GM21447 (cell line): Measurements from ENCODE around the gene LOXL4.

Source experiments
- ATAC-seq: cut with Tn5 transposase; IDR thresholded peaks from one replicate; pipeline ENCODE4 v1.9.1; 2021; ENCODE audit not compliant: unreplicated experiment

The LOXL4 gene

DNA sequence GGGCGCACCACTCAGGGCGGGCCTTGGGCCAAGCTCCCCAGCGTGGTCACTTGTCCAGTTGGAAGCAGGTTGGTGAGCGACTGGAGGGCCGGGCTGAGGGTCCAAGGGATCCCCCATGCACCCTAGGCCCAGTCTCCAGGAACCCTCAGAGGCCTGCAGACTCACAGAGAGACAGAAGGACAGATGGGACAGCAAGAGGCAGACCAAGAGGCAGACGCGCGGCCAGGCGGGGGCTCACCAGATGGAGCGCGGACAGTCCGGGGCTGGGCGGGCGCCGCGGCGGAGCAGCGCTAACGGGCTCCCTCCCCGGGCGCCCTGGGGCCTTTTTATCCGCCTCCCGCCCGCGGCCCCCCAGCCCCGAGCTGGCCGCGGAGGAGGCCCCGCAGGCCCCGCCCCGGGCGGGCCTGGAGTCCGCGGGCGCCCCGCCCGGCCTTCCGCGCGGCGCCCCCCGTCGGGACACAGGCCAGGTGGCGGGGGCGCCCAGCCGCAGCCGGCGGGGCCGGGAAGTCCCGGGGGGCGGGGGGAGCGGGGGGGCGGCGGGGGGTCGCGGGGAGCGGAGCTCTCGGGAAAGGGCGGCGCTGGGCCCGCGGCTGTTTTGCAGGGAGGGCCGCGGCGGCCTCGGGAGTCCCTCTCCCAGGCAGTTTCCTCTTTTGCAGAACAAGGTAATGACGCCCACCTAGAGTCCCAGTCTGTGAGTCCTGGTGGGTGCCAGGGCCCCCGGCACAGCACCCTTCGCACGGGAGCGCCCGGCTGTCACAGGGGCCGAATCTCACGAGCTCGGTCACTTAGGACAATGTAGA lies at the start of gene LOXL4:
Gene LOXL4, minus strand, starts transcription at position 301 of the 800 bp plus-strand sequence. CDS start 5,175 bp downstream, outside the sequence.
- ATAC-seq: no peak

DNA sequence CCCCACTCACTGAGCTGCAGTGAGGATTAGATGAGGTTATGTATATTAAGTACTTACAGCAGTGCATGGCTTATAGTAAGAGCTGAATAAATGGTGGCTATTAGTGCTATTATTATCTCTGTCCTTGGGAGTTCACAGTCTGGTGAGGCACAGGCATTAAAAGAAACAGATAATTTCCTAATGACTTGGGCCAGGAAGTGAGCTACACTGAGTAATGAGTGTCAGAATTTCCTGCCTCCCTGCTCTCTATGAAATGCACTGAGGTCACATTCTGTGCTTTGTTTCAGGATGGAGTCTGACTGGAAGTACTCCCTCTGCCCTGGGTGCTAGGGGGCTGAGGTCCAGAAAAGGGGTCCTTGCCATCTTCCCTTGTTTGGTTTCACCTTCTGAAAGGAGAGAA lies 48.7 kb upstream of the LOXL4 start:
- ATAC-seq: no peak

DNA sequence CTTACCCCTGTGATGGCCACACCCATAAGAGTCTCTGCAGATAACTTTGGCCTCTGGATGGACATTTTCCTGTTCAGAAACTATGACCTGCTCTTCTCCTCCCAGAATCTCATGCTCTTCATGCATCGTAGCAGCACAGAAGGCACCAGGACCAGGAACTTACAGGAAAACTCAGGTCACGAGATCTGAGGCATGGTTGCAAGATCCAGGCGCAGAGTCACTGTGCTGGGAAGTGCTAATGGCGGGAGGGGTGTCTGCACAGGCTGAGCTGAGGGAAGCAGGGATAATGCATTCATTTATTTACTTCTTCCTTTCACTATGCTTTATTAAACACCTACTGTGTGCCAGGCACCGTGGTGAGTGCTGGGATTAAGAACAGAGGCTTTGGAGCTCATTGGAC lies 48.2 kb upstream of the LOXL4 start:
- ATAC-seq: no peak

DNA sequence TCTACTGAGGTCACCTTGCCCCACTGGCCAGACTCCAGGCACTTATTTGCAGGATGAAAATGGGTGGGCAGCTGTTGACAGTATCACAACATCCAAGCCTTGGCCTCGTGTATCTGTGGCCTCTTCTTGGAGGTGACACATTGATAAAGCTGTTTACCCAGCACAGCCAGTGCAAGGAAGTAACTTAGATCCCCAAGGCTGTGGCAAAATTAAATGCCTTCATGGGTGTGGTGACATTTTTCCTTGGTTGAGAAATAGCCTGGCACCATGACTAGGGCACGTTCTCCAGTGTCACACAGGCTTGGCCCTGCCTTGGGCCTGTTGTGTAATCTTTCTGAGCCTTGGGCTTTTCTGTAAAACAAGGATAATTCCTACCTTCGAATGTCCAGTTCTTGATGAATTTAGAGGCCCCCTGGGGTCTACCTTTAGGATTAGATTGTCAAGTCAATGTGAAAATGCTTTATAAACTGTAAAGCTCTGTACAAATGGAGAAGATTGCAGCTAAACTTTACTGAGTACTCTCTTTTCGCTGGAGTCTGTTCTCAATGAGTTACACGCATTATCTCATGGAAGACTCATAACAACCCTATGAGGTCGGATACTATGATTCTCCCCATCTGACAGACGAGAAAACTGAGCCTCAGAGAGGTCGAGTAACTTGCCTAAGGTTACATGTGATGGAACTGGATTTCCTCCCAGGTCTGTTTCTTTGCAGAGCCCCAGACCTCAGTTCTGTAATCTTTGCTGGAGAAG lies 46.7 kb upstream of the LOXL4 start:
- ATAC-seq: no peak

DNA sequence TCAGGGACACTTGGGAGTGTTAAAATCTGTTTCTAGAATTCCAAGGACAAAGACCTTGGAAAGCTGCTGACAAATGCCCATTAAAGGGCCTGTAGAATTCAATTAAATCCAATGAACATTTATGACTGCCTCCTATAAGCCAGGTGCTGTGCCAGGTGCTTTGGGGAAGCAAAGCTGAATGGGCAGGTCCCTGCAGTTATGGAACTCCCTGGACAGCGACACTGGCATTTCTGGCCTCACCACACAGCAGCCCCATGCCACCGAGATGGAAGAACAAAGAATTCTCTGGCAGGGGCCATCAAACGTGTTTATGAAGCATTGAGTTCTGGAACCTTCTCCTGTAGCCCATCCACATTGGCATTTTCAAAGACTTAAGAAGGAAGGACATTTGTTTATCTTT lies 45.6 kb upstream of the LOXL4 start:
- ATAC-seq: no peak

DNA sequence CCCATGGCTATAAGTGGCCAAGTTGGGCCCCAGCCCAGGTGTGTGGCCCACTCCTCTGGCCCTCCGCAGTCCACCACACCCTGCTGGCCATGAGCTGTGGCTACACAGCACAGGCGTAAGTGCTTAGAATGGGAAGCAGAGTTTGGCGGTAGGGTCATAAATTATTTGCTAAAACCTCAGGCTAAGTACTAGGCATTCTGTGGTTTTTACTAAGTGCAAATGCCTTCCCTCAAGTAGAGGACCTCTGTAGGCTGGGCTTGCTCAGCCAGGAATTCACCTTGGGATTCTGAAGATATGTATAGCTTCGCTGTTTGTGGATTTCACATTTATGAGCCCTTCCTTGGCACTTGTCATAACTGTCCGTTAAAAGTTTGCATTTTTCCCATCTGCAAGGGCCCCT lies 44.8 kb upstream of the LOXL4 start:
- no peak for ATAC-seq

DNA sequence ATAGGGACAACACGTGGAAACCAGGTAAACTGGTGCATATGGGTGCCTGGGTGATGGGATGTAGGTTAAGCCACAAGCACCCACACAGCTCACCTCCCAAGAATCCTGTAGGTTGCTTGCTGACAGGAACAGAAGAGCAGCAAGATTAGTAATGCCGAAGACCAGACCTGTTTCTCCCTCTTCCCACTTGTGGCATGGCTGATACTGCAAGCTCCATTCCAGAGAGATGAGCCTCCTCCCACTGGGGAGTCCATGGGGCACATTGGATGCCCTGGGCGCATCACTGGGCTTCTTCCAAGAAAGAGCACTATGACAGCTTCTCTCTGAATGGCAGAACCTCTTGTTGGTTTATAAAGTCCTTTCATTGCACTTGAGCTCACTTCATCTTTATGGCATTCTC lies 44.4 kb upstream of the LOXL4 start:
- no peak for ATAC-seq

DNA sequence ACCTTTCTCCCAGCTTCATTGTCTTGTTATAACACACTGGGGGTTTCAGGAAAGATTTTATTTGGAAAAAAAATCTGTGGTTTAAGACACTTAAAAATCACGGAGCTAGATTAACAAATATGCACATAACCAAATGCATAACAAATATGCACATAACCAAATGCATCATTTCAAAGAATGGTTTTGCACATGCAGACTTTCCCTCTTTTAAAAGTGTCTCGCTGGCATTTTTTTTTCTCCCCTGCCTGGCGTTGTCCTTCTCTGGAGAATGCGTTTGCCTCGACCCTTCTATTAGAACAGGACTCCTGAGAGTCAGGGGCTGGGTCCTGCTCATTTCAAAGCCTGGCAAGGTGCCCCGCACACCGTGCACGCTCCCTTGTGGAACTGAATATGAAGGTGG lies 42.7 kb upstream of the LOXL4 start:
- no peak for ATAC-seq

DNA sequence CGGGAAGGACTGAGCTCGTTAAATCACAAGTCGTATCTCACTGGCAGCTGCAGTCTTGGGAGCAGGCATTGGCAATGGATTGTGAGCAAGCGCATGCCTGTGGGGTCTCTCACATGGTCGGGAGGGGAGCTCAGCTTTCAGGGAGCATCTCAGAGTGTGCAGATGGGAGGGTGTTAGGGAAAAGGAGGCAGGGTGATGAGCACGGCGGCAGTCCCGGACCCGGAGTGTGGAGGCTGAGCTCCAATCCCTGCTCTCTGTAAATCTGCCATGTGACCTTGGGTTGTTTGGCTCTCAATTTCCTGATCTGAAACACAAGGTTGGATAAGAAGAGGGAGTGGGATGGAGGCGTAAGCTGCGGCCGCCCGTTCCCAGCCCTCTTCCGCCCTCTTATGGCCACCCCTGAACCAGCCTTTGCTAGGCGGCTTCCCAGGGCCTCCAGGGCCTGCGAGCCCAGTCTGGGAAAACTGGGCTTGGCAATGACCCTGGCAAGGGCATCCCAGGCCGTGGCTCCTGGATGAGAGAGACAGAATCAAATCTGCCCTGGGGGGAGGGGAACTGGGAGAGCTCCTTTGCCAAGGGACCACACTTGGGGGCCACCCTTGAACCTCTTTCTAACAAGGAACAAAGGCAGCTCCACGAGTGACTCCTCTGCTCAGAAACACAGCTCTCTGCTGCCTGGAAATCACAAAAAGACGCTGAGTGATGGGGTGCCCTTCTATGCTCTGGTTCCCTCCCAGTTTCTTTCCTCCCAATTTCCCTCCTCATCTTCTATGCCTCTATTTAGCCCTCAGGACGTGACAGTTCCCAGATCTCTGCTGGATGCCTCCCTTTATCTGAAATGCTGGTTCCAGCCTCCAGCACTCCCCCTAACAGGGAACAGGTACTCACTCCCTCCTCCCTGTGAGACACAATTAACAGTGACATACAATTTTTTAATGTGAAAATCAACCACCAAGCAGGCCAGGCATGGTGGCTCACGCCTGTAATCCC lies 41.7 kb upstream of the LOXL4 start:
- no peak for ATAC-seq

DNA sequence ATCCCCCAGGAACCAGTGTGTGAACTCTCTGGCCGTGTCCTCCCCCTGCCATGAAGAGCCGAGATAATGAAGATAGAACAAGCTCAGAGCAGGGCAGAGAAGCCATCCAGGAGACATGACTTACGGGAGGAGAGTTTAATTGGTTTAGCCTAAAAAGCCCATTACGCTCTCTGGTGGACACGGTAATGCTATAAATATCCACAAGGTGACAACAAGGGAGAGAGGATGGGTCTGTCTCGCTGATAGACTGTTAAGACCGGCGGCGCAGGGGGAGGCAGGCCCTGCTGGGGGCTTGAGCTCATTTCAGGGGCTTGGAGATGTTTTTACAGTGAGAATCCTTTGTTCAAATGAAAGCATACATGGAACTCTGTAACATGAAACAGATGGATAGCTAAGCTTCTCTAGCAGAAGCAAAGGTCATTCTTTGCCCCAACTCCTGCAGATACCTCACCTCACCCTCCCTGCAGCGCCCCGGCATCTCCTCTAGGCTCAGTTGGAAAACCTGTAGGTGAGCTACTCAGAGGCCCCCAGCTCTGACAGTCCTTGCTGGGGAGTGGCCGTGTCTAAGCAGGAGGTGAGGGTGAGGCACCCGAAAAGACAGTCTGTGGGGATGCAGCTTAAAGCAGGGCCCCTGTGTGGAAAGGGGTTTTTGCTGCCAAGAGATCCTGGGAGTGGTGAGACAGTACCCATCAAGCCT lies 40.8 kb upstream of the LOXL4 start:
- no peak for ATAC-seq

DNA sequence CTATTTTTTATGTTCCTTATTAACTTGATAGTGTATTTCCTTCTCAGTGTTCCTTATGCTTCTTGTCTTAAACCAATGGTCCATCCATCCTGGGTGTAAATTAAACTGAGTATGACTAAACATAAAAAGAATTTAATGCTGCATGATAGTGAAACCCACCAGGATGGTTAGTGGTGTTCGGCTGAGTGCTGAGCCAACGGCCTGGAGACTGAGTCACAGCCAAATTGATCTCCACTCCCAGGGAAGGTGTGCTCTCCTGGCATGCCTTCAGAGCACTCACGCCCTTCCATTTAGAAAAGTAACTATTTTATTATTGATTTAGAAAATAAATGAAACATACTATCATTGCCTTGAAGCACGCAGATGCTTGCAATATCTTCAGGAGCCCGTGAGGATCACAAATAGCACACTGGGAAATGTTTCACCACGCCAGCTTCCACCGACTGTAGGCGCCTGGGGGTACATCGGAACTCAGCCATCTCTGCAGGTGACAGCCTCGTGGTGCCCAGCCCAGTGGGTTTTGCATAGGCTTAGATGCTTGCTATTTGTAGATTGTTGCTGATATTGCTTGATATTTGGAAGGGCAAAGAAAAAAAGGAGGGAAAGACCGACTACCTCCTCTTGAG lies 40.0 kb upstream of the LOXL4 start:
- ATAC-seq: no peak

DNA sequence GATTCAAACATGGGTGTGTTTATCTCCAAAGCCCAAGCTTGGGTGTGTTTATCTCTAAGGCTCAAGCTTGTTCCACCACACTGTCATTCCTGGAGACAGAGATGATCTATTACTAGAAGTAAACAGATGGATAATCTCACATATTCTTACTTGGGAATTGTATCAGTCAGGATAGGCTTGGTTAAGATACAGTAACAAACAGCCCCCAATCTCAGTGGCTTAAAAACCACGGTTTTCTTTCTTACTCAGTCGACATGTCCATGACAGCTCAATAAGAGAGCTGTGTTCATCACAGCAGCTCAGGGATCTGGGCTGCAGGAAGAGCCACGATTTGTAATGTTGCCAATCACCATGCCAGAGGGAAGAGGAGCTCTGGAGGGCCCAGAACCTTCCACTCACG lies 38.5 kb upstream of the LOXL4 start:
- ATAC-seq: no peak

DNA sequence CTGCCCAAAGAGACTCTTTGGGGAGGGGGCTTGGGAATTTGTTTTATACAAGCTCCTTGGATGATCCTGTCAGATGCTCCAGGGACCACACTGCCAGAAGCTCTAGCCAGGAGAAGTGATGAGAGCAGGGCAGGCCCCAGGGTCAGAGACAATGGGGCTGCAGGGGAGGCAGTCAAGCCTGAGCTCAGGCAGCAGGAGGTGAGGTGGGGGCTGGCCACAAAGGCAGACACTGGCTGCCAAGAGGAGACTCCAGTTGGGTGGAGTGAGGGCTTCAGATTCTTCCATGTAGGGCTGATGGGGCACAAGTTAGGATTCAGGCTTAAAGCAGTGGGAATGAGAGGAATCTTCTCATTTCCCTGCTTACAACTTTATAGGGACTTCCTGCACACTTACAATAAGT lies 35.6 kb upstream of the LOXL4 start:
- no peak for ATAC-seq

DNA sequence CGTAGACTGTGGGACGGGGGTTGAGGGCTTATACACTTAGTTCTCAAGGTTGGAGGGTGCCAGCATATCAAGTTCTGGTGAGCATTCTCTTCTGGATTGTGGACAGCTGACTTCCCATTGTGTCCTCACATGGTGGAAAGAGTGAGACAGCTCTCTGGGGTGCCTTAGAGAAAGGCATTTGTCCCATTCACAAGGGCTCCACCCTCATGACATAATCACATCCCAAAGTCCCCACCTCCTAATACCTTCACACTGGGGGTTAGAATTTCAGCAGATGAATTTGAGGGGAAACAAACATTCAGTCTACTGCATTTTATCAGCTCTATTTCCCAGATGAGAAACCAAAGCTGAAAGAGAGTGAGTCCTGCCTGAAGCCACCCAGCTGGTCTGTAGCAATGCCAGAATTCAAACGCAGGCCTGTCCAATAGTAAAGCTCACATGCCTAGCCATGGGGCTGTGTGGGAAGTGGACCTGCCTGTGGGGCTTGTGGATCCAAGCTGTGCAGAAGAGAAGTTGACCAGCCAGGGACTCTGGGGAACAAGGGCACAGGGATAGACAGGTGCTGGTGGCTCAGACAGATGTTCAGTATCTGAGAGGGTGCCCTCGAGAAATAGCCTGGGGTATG lies 34.9 kb upstream of the LOXL4 start:
- no peak for ATAC-seq

DNA sequence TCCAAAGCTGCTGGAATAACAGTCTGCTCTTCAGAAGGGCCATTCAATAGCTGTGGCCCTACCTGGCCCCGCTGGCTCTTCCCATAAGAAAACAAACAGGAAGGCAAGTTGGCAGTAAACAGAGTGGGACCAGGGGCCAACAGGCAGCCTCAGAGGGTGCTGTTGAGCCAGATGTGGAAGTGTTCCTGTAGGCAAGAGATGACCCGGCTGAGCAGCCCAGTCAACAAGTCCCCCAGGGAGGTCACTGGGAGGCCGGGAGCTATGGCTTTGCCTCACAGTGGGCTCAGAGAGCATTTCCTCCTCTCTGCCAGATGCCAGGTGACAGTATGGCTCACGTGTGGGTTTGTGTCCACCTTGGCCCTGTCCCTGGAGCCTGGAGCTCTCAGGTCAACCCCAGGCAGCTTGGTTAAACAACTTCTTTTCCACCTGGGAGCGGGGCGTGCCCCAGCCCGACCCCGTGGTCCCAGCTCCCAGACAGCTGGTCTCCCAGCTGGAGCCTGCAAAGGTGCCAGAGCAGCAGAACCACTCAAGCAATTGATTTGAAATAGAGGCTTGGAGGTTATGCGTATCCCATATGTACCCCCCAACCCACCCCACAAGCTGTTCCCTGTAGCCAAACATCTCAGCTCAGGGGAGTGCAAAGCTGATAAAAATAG lies 33.8 kb upstream of the LOXL4 start:
- no peak for ATAC-seq

DNA sequence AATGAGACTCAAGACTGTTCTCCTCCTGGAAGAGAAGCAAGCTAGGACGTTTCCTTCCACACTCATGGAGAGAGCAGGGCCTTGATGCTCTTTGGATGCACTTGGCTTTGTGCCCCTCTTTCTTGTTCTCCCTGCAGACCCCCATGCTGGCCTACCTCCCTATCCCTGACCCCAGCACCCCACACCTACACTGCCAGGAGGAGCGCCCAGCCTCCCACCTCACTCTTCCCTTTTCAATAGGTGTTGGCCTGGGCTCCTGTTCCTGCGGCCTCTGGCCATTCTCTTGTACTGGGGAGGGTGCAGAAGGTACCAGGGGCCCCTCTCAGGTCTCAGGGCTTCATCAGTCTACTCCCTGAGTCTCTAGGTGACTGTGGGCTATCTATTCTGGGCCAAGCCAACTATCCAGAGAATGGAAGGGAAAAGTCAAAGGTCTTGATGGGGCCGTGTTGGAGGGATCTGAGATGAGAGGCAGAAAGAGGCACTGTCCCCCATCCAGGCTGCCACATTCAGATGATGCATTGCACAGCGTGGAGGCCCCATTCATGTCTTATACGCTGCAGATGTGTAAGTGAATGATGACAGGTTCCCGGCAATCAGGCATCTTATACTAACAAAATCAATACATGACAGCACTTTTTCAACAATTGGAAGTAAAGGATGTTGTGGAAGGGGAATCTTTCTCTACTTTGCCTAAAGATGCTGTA lies 32.7 kb upstream of the LOXL4 start:
- no peak for ATAC-seq

DNA sequence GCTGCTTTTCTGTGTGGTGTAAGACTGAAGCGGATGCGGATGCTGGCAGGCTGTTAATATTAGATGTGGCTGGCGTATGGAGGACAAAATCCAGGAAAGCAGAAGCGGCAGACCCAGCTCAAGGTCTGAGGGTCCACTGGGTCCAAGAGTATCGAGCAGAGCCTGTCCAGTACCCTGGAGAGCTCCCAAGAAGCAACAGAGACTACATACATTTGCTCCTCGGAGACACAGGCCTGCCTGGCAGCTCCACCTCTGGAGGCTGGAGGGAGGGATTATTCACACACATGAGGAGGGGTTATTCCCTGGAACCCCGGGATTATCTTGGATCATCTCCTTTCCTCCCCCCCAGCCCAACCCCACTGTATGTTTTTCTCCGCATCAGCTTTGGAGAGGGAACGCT lies 31.3 kb upstream of the LOXL4 start:
- no peak for ATAC-seq

DNA sequence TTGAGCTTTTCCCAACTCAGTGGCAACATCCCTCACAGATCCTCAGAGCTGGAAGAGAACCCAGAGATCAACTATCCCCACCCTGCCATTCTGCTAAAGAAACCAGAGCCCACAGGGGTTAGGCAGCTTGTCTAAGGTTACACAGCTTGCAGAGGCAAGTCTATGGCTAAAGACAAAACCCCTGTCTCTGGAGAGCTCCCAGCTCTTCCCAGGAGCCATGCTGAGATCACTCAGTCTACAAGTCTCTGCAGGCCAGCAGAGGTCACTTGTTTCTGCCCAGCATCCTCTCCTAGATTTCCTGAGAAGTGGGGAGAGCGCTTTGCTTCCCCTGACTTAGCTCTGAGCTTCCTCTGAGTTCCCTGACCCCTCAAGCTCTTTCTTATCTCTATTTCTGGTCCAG lies 28.5 kb upstream of the LOXL4 start:
- no peak for ATAC-seq

DNA sequence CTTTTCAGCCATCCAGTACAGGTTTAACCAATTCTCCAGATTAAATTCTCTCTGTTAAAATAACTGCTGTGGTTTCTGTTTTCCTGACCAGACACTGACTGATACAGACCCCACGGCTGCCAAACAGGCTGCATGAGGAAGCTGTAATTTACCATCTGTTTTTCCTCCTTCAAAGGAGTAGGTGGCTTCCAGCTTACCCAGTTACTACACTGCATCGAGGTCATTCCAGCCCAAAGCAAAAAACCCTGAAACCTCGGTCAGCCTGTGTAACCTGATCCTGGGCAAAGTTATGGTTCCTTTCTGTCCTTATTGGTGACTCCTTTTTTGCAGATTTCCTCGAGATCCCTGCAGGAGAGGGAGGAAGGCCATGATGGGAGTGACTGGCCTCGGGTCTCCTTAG lies 27.9 kb upstream of the LOXL4 start:
- no peak for ATAC-seq
